HG02943 (cell line): ENCODE data around the gene FMO5.
"Not testable (repeated sequence)": the region's sequence is repeated elsewhere in the genome, so short reads cannot be mapped to it uniquely, and the experiment has no call there.

Experiments used
- ATAC-seq: cut with Tn5 transposase; IDR thresholded peaks from one replicate; pipeline ENCODE4 v1.9.1; 2021; ENCODE audit warnings: mild to moderate bottlenecking, low read depth, moderate library complexity; ENCODE audit not compliant: unreplicated experiment

The FMO5 gene

DNA sequence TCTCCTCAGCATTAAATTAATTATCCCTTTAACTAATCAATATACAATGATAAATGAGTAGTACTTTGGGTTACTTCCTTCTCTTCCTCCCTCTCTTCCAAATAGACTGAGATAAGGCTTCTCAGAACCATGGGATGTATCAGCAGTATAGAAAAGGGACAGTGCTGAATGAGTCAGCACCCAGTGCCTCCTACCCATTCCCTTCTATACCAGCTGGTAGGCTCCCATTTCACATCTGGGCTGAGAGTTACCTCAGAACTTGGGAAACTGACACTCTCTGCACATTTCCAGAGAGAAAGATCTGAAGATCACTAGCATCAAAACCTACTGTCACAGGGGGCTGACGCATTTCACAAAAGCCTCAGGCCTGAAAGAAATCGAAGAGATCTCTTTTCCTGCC is 68.0 kb downstream of the FMO5 start:
- ATAC-seq: not testable (repeated sequence)

DNA sequence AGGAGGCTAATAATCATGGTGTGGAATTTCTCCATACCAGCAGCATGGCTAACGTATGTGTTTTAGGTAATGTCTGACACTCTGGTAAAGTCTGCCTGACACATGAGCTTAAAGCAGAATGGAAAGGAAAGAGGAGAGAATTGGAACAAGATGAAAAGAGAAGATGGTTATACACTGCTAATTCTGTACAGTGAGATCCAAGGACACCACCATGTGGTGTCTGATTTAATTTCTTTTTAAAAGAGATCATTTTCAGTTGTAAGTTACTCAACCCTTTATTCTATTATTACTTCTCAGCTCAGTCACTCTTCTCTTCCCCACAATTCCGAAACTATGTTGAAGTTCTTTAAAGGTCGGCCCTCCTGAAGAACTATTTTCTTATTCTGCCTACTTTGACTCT is 68.5 kb downstream of the FMO5 start:
- ATAC-seq: no peak

DNA sequence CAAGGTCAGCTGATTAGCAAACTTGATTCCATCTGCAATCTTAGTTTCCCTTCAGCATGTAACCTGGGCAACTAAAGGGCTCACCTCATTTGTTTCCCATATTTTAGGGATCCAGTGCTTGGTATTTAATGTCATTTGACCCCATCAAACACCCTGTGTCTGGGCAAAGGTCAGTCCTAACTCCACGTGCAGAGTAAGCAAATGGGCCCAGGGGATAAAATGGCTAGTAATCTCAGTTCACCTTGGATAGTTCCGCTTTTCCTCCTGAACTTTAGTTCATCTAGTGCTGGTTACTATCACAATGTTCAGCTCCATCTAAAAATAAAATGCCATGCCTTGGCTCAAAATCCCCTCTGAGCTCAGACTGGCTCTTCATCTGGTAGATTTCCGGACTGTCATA is 72.4 kb downstream of the FMO5 start:
- ATAC-seq: no peak

DNA sequence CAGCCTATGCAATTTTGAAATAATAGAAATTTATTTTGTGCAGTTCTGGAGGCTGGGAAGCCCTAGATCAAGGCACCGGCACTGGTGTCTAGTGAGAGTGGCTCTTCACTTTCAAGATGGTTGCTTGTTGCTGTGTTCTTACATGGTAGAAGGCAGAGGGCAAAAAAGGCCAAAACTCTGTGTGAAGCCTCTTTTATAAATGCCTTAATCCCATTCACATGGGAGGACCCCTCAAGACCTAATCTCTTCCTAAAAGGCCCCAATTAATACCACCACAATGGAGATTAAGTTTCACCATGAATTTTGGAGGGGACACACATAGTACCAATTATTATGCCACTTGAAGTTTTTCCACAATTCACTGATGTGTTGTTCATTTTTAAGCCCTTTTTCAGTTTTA is 73.9 kb downstream of the FMO5 start:
- no peak for ATAC-seq

DNA sequence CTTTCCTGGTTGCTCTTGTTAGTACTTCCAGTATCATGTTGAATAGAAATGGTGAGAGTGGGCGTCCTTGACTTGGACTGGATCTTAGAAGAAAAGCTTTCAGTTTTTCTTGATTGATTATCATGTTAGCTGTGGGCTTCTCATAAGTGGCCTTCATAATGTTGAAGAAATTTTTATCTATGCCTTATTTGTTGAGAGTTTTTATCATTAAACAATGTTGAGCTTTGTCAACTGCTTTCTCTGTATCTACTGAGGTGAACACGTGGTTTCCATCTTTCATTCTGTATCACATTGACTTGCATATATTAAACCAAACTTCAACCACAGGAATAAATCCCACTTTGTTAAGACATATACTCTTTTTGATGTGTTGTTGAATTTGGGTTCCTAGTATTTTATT is 82.3 kb downstream of the FMO5 start:
- no peak for ATAC-seq
